Ovary (tissue), 9 donors: ENCODE data around the gene TTC21A. TPM values are rescaled to one million over a fixed set of nuclear protein-coding genes. Genes with fewer than 3 reads are reported as not detected.

Experiments used
- DNase-seq, 5 donors: peaks; one replicate each; pipeline ENCODE4 v3.0.0-alpha.2; 2019 to 2020
- H3K27ac ChIP-seq, 2 donors: fragments of 200-600 bp; one replicate each; pipeline versions ENCODE4 v1.5.1 to v1.8.0; 2019 to 2022
- H3K27me3 ChIP-seq: fragments of 200-600 bp; one replicate; pipeline ENCODE4 v1.8.0; 2022
- H3K36me3 ChIP-seq: fragments of 200-600 bp; sonication (generic); one replicate; pipeline ENCODE4 v1.5.1; 2019
- H3K4me1 ChIP-seq: one replicate; pipeline ENCODE4 v1.8.1; 2013; ENCODE audit warnings: mild to moderate bottlenecking, moderate library complexity; ENCODE audit not compliant: insufficient read depth
- H3K4me3 ChIP-seq: fragments of 200-600 bp; sonication (generic); one replicate; pipeline ENCODE4 v1.5.1; 2017
- H3K9me3 ChIP-seq, 2 donors: fragments of 200-600 bp in 1 of 2; sonication (generic) in 1 of 2; one replicate each; pipeline versions ENCODE4 v1.5.1 to v1.8.1; 2013 to 2019; ENCODE audit warnings: mild to moderate bottlenecking in 1 of 2, moderate library complexity in 1 of 2
- CTCF ChIP-seq, 3 donors: fragments of 450-650 bp in 2 of 3; fragments of 200-600 bp in 1 of 3; IDR thresholded peaks; one replicate each; pipeline versions ENCODE4 v1.5.1 to v1.8.0; 2016 to 2022; ENCODE audit warnings: antibody characterized with exemption in 3 of 3, mild to moderate bottlenecking in 1 of 3
- EP300 ChIP-seq: sonication (generic); formaldehyde crosslinking; IDR thresholded peaks from one replicate; pipeline ENCODE4 v1.6.1; 2017; ENCODE audit warnings: antibody characterized with exemption
- POLR2A ChIP-seq: fragments of 450-650 bp; IDR thresholded peaks from one replicate; pipeline ENCODE4 v1.6.1; 2017; ENCODE audit warnings: antibody characterized with exemption, mild to moderate bottlenecking, moderate library complexity
- WGBS, 3 donors: extraction: QIAGEN DNeasy Blood & Tissue Kit in 1 of 3; methylation state at CpG; one replicate each; pipeline versions ENCODE4 v1.1.5 to v1.1.7; 2013 to 2017; 5-methylcytosine and 5-hydroxymethylcytosine counted together
- intact Hi-C, 4 donors: fragments of 100-400 bp; cut with DNase I; formaldehyde crosslinking; loops; one replicate each; pipeline versions ENCODE4 v1.11.0 to v1.15.1; 2022 to 2023
- polyA plus RNA-seq, 2 donors: library from polyadenylated mRNA; stranded (reverse); fragments of 200-250 nt in 1 of 2; fragments of 350-450 nt in 1 of 2; fragmentation: Illumina TruSeq in 1 of 2; extraction: RNeasy Lipid Tissue Mini Kit (QIAGEN cat#74804) in 1 of 2; gene quantifications; one replicate each; pipeline ENCODE4 v1.2.3, GENCODE V29; 2013 to 2014
- total RNA-seq, 7 donors: library from RNA; depleted of rRNA in 2 of 7; stranded (reverse); fragments of >200 nt in 2 of 7; fragmentation: NEBNext Ultra II Directional in 3 of 7; extraction: Animal tissue kit (Norgen Biotek cat#: 25700) in 3 of 7; gene quantifications; one replicate each; pipeline versions ENCODE4 v1.1.0 to v1.2.4, GENCODE V29; 2016 to 2023
- donor health status: DM: no; HTN: no; CAD: no; lungs with moderate emphysema.
- donor health status: DM: no; HTN: no; CAD: no.
- donor health status: Bipolar disorder and iron deficiency.
- donor health status: DM: yes; HTN: yes; CAD: no.
- donor health status: DM: no; HTN: no; CAD: no.
- donor health status: DM: yes; HTN: yes; CAD: no.

TTC21A gene
- total and polyA plus RNA-seq, 9 donors: 4.2 to 21.4 (median 6.6) TPM

- Histone ChIP-seq H3K36me3 (no peaks in the 10 kb centered on the region), H3K27ac (peak overlapping the region in 1 of 2 donors; percentile 30), H3K9me3 (no peaks in the 10 kb centered on the region), H3K27me3 (no peaks in the 10 kb centered on the region), H3K4me1 (peaks cover 4% of the 10 kb centered on the region), H3K4me3 (no peak overlapping the region)
- no peak for TF ChIP-seq EP300
- no peak for TF ChIP-seq POLR2A
- no peak for TF ChIP-seq CTCF (IDR thresholded peaks at IDR 0.05)
- intact Hi-C loops: no loop called here
- DNase-seq: no peak
- 89 to 91% (median 91%) methylated on average over 1 of the region's 1 CpG for WGBS, 3 donors
Observed at GRCh38 chr3:39099242-39099641, 8.2 kb upstream of the TTC21A start.

- Histone ChIP-seq H3K27me3 (no peaks in the 10 kb centered on the region), H3K4me3 (no peak overlapping the region), H3K4me1 (peaks cover 4% of the 10 kb centered on the region), H3K27ac (no peak overlapping the region), H3K9me3 (no peaks in the 10 kb centered on the region), H3K36me3 (no peaks in the 10 kb centered on the region)
- intact Hi-C loops: no loop called here
- 93 to 100% (median 95%) methylated on average over 2 of the region's 2 CpGs for WGBS, 3 donors
- TF ChIP-seq POLR2A: no peak
- TF ChIP-seq CTCF (IDR thresholded peaks at IDR 0.05): no peak
- no peak for TF ChIP-seq EP300
- DNase-seq: no peak
Observed at GRCh38 chr3:39099738-39100499, 7.6 kb upstream of the TTC21A start.

GRCh38 chr3:39100500-39100886 is 7.0 kb upstream of the TTC21A start:
- H3K4me1 ChIP-seq: peaks cover 2% of the 10 kb centered on the region
- no peaks in the 10 kb centered on the region for H3K27me3 ChIP-seq
- no peaks in the 10 kb centered on the region for H3K36me3 ChIP-seq
- intact Hi-C loops: no loop called here
- no peaks in the 10 kb centered on the region for H3K9me3 ChIP-seq
- WGBS, 3 donors: 86 to 90% (median 87%) methylated on average over 9 of the region's 9 CpGs
- TF ChIP-seq POLR2A: no peak
- no peak for TF ChIP-seq EP300
- TF ChIP-seq CTCF (IDR thresholded peaks at IDR 0.05): no peak
- DNase-seq: no peak
- no peak overlapping the region for H3K4me3 ChIP-seq
- no peak overlapping the region for H3K27ac ChIP-seq

GRCh38 chr3:39101022-39101689 is 6.3 kb upstream of the TTC21A start:
- intact Hi-C loops: no loop called here
- H3K9me3 ChIP-seq: no peaks in the 10 kb centered on the region
- DNase-seq: no peak
- WGBS, 3 donors: 92 to 94% (median 93%) methylated on average over 5 of the region's 5 CpGs
- TF ChIP-seq EP300 (no peak), CTCF (IDR thresholded peaks at IDR 0.05) (no peak), POLR2A (no peak)
- no peak overlapping the region for H3K4me3 ChIP-seq
- H3K4me1 ChIP-seq: peaks cover 2% of the 10 kb centered on the region
- H3K27me3 ChIP-seq: no peaks in the 10 kb centered on the region
- H3K27ac ChIP-seq: no peak overlapping the region
- H3K36me3 ChIP-seq: no peaks in the 10 kb centered on the region
